GM23338 (cell line): ENCODE data around the gene UNC79. TPM values are rescaled to one million over a fixed set of nuclear protein-coding genes. Genes with fewer than 3 reads are reported as not detected.

ENCODE experiments used
- ATAC-seq: fragments of 200-7000 bp; cut with Tn5 transposase; 3 replicates; pipeline ENCODE4 v1.9.1; 2020
- DNase-seq: peaks from one replicate; pipeline ENCODE4 v3.0.0-alpha.2; 2015; ENCODE audit warnings: low spot score
- H2AFZ ChIP-seq: fragments of 200-600 bp; sonication (generic); 2 replicates; pipeline ENCODE4 v1.8.0; 2016; ENCODE audit warnings: antibody characterized with exemption, mild to moderate bottlenecking, moderate library complexity
- H3F3A ChIP-seq: fragments of 200-600 bp; sonication (generic); replicated peaks from 2 replicates; pipeline ENCODE4 v1.8.0; 2017; ENCODE audit warnings: antibody characterized with exemption, mixed run types, low read depth
- H3K27ac ChIP-seq: fragments of 200-600 bp; sonication (generic); 2 replicates; pipeline ENCODE4 v1.6.1; 2016; ENCODE audit warnings: low read depth
- H3K27me3 ChIP-seq: fragments of 200-600 bp; sonication (generic); 2 replicates; pipeline ENCODE4 v1.8.0; 2016; ENCODE audit warnings: mild to moderate bottlenecking, mixed run types, moderate library complexity; ENCODE audit not compliant: insufficient read depth
- H3K36me3 ChIP-seq: fragments of 200-600 bp; sonication (generic); 2 replicates; pipeline ENCODE4 v1.8.0; 2016; ENCODE audit warnings: mild to moderate bottlenecking; ENCODE audit not compliant: insufficient read depth
- H3K4me1 ChIP-seq: fragments of 200-600 bp; sonication (generic); 2 replicates; pipeline ENCODE4 v1.8.0; 2016; ENCODE audit warnings: mild to moderate bottlenecking, moderate library complexity; ENCODE audit not compliant: insufficient read depth
- H3K4me2 ChIP-seq: fragments of 200-600 bp; sonication (generic); 2 replicates; pipeline ENCODE4 v1.7.1; 2017; ENCODE audit warnings: mixed run types
- H3K4me3 ChIP-seq: fragments of 200-600 bp; sonication (generic); 2 replicates; pipeline ENCODE4 v1.6.1; 2016; ENCODE audit warnings: mixed run types
- H3K79me2 ChIP-seq: fragments of 200-600 bp; sonication (generic); replicated peaks from 2 replicates; pipeline ENCODE4 v1.8.0; 2017; ENCODE audit warnings: mild to moderate bottlenecking; ENCODE audit not compliant: insufficient read depth
- H3K9me2 ChIP-seq: fragments of 200-600 bp; sonication (generic); 2 replicates; pipeline ENCODE4 v1.8.0; 2017; ENCODE audit not compliant: insufficient read depth
- H4K20me1 ChIP-seq: fragments of 200-600 bp; sonication (generic); replicated peaks from 2 replicates; pipeline ENCODE4 v1.8.0; 2017; ENCODE audit warnings: mild to moderate bottlenecking; ENCODE audit not compliant: insufficient read depth
- H3K27ac Mint-ChIP-seq: 2 replicates; pipeline ENCODE4 v1.8.0; 2020; ENCODE audit warnings: inconsistent platforms, mild to moderate bottlenecking, moderate library complexity, mixed read lengths
- H3K27me3 Mint-ChIP-seq: 3 replicates; pipeline ENCODE4 v1.8.0; 2022; ENCODE audit warnings: low read depth, mild to moderate bottlenecking, moderate library complexity, mixed read lengths, inconsistent platforms; ENCODE audit not compliant: insufficient read depth, poor library complexity
- H3K36me3 Mint-ChIP-seq: 3 replicates; pipeline ENCODE4 v1.8.0; 2021; ENCODE audit warnings: low read depth, mild to moderate bottlenecking, inconsistent platforms, moderate library complexity, mixed read lengths
- H3K4me1 Mint-ChIP-seq: 3 replicates; pipeline ENCODE4 v1.8.0; 2020; ENCODE audit warnings: mild to moderate bottlenecking, inconsistent platforms, mixed read lengths
- H3K4me3 Mint-ChIP-seq: 3 replicates; pipeline ENCODE4 v1.8.0; 2021; ENCODE audit warnings: moderate library complexity, mild to moderate bottlenecking, inconsistent platforms, mixed read lengths
- H3K9me3 Mint-ChIP-seq: 3 replicates; pipeline ENCODE4 v1.8.0; 2020; ENCODE audit warnings: moderate library complexity, mild to moderate bottlenecking, inconsistent platforms, mixed read lengths
- CTCF ChIP-seq, 2 experiments: fragments of 200-600 bp in 1 of 2; sonication (generic) in 1 of 2; conservative IDR thresholded peaks; 2 replicates each; pipeline versions ENCODE4 v1.5.1 to v1.6.1; 2016 to 2017; ENCODE audit warnings: antibody characterized with exemption in 2 of 2, low read depth in 2 of 2, mild to moderate bottlenecking in 2 of 2, moderate library complexity in 1 of 2
- ETS1 ChIP-seq: IDR thresholded peaks from 2 replicates; pipeline ENCODE4 v1.6.1; 2016; ENCODE audit warnings: antibody characterized with exemption
- EZH2 ChIP-seq: fragments of 200-600 bp; sonication (generic); IDR thresholded peaks from one replicate; pipeline ENCODE4 v1.8.0; 2017; ENCODE audit warnings: antibody characterized with exemption, mild to moderate bottlenecking, low read depth; ENCODE audit not compliant: unreplicated experiment
- EZH2phosphoT487 ChIP-seq: fragments of 200-600 bp; sonication (generic); IDR thresholded peaks from one replicate; pipeline ENCODE4 v1.8.1; 2018; ENCODE audit warnings: antibody characterized with exemption; ENCODE audit not compliant: unreplicated experiment
- NANOG ChIP-seq: IDR thresholded peaks from 2 replicates; pipeline ENCODE4 v1.6.1; 2016; ENCODE audit warnings: antibody characterized with exemption, borderline replicate concordance
- POLR2AphosphoS5 ChIP-seq: IDR thresholded peaks from 2 replicates; pipeline ENCODE4 v1.6.1; 2016; ENCODE audit warnings: antibody characterized with exemption, low read depth
- STAT1 ChIP-seq: IDR thresholded peaks from one replicate; pipeline ENCODE4 v1.6.1; 2016; ENCODE audit warnings: antibody characterized with exemption; ENCODE audit not compliant: unreplicated experiment
- ZNF331 ChIP-seq: fragments of 250-450 bp; sonication (Bioruptor Pico); IDR thresholded peaks from 2 replicates; pipeline ENCODE4 v1.5.0; 2020; ENCODE audit warnings: low read depth, mild to moderate bottlenecking, moderate library complexity
- ZNF462 ChIP-seq: fragments of 250-450 bp; sonication (Bioruptor Pico); IDR thresholded peaks from 2 replicates; pipeline ENCODE4 v1.5.0; 2020; ENCODE audit warnings: mild to moderate bottlenecking, moderate library complexity
- polyA plus RNA-seq: library from polyadenylated mRNA; unstranded; fragments of >200 nt; fragmentation: Nextera tagmentation; extraction: Ambion mirVana; gene quantifications from 2 replicates; pipeline ENCODE4 v1.2.1, GENCODE V29; 2016
- total RNA-seq: library from RNA; depleted of rRNA; stranded (reverse); fragments of >200 nt; shearing (Covaris generic); gene quantifications from 2 replicates; pipeline ENCODE4 v1.2.3, GENCODE V29; 2014

Gene UNC79
- total and polyA plus RNA-seq, 2 experiments from 2014 or later = 1.8 to 3.6 TPM

- TF ChIP-seq CTCF (conservative IDR thresholded peaks at IDR 0.05; ENCODE audit: low read depth in 2 of 2) (no peak), POLR2AphosphoS5 (no peak), EZH2phosphoT487 (no peak)
These were observed 294.4 kb downstream of the UNC79 start (continued) for GRCh38 chr14:93725002-93725582.

- H3K4me3 Mint-ChIP-seq = no peak overlapping the region
- no peaks in the 10 kb centered on the region; the same call in 2 of the 3 replicates for H3K36me3 Mint-ChIP-seq
- H3K4me1 Mint-ChIP-seq = peaks cover 15% of the 10 kb centered on the region
- Histone ChIP-seq H3K79me2 (no peaks in the 10 kb centered on the region), H3K27me3 (no peaks in the 10 kb centered on the region), H2AFZ (no peak overlapping the region), H3K4me2 (no peak overlapping the region), H3K36me3 (no peaks in the 10 kb centered on the region), H3K4me3 (no peak overlapping the region), H3K27ac (no peak overlapping the region), H4K20me1 (no peaks in the 10 kb centered on the region), H3K9me2 (0 out of 2 replicates have a peak, but pooled peaks cover 3% of the 10 kb centered on the region), H3F3A (no peaks in the 10 kb centered on the region), H3K4me1 (no peaks in the 10 kb centered on the region)
- no peaks in the 10 kb centered on the region for H3K9me3 Mint-ChIP-seq
- ATAC-seq = no peak
- H3K27me3 Mint-ChIP-seq = peaks cover 5% of the 10 kb centered on the region
- no peak overlapping the region for H3K27ac Mint-ChIP-seq
- no peak for DNase-seq
- TF ChIP-seq STAT1 = no peak
- no peak for TF ChIP-seq ZNF331
- TF ChIP-seq ETS1 = no peak
- no peak for TF ChIP-seq EZH2
- no peak for TF ChIP-seq POLR2AphosphoS5
- TF ChIP-seq ZNF462 (CRISPR knock-in tag) = no peak
- TF ChIP-seq NANOG = no peak
These were observed 295.3 kb downstream of the UNC79 start for GRCh38 chr14:93725993-93726392.
